GM23338 (cell line): Measurements from ENCODE around the gene LRFN3. TPM values are rescaled to one million over a fixed set of nuclear protein-coding genes. Genes with fewer than 3 reads are reported as not detected.
"Not testable (repeated sequence)": the region's sequence is repeated elsewhere in the genome, so short reads cannot be mapped to it uniquely, and the experiment has no call there.

ENCODE experiments used
- ATAC-seq: fragments of 200-7000 bp; cut with Tn5 transposase; 3 replicates; pipeline ENCODE4 v1.9.1; 2020
- DNase-seq: peaks from one replicate; pipeline ENCODE4 v3.0.0-alpha.2; 2015; ENCODE audit warnings: low spot score
- H2AFZ ChIP-seq: fragments of 200-600 bp; sonication (generic); 2 replicates; pipeline ENCODE4 v1.8.0; 2016; ENCODE audit warnings: antibody characterized with exemption, mild to moderate bottlenecking, moderate library complexity
- H3F3A ChIP-seq: fragments of 200-600 bp; sonication (generic); replicated peaks from 2 replicates; pipeline ENCODE4 v1.8.0; 2017; ENCODE audit warnings: antibody characterized with exemption, mixed run types, low read depth
- H3K27ac ChIP-seq: fragments of 200-600 bp; sonication (generic); 2 replicates; pipeline ENCODE4 v1.6.1; 2016; ENCODE audit warnings: low read depth
- H3K27me3 ChIP-seq: fragments of 200-600 bp; sonication (generic); 2 replicates; pipeline ENCODE4 v1.8.0; 2016; ENCODE audit warnings: mild to moderate bottlenecking, mixed run types, moderate library complexity; ENCODE audit not compliant: insufficient read depth
- H3K36me3 ChIP-seq: fragments of 200-600 bp; sonication (generic); 2 replicates; pipeline ENCODE4 v1.8.0; 2016; ENCODE audit warnings: mild to moderate bottlenecking; ENCODE audit not compliant: insufficient read depth
- H3K4me1 ChIP-seq: fragments of 200-600 bp; sonication (generic); 2 replicates; pipeline ENCODE4 v1.8.0; 2016; ENCODE audit warnings: mild to moderate bottlenecking, moderate library complexity; ENCODE audit not compliant: insufficient read depth
- H3K4me2 ChIP-seq: fragments of 200-600 bp; sonication (generic); 2 replicates; pipeline ENCODE4 v1.7.1; 2017; ENCODE audit warnings: mixed run types
- H3K4me3 ChIP-seq: fragments of 200-600 bp; sonication (generic); 2 replicates; pipeline ENCODE4 v1.6.1; 2016; ENCODE audit warnings: mixed run types
- H3K79me2 ChIP-seq: fragments of 200-600 bp; sonication (generic); replicated peaks from 2 replicates; pipeline ENCODE4 v1.8.0; 2017; ENCODE audit warnings: mild to moderate bottlenecking; ENCODE audit not compliant: insufficient read depth
- H3K9me2 ChIP-seq: fragments of 200-600 bp; sonication (generic); 2 replicates; pipeline ENCODE4 v1.8.0; 2017; ENCODE audit not compliant: insufficient read depth
- H4K20me1 ChIP-seq: fragments of 200-600 bp; sonication (generic); replicated peaks from 2 replicates; pipeline ENCODE4 v1.8.0; 2017; ENCODE audit warnings: mild to moderate bottlenecking; ENCODE audit not compliant: insufficient read depth
- H3K27ac Mint-ChIP-seq: 2 replicates; pipeline ENCODE4 v1.8.0; 2020; ENCODE audit warnings: inconsistent platforms, mild to moderate bottlenecking, moderate library complexity, mixed read lengths
- H3K27me3 Mint-ChIP-seq: 3 replicates; pipeline ENCODE4 v1.8.0; 2022; ENCODE audit warnings: low read depth, mild to moderate bottlenecking, moderate library complexity, mixed read lengths, inconsistent platforms; ENCODE audit not compliant: insufficient read depth, poor library complexity
- H3K36me3 Mint-ChIP-seq: 3 replicates; pipeline ENCODE4 v1.8.0; 2021; ENCODE audit warnings: low read depth, mild to moderate bottlenecking, inconsistent platforms, moderate library complexity, mixed read lengths
- H3K4me1 Mint-ChIP-seq: 3 replicates; pipeline ENCODE4 v1.8.0; 2020; ENCODE audit warnings: mild to moderate bottlenecking, inconsistent platforms, mixed read lengths
- H3K4me3 Mint-ChIP-seq: 3 replicates; pipeline ENCODE4 v1.8.0; 2021; ENCODE audit warnings: moderate library complexity, mild to moderate bottlenecking, inconsistent platforms, mixed read lengths
- H3K9me3 Mint-ChIP-seq: 3 replicates; pipeline ENCODE4 v1.8.0; 2020; ENCODE audit warnings: moderate library complexity, mild to moderate bottlenecking, inconsistent platforms, mixed read lengths
- CREB1 ChIP-seq: fragments of 250-450 bp; sonication (Bioruptor Pico); IDR thresholded peaks from 2 replicates; pipeline ENCODE4 v1.5.0; 2020; ENCODE audit warnings: low read depth, mild to moderate bottlenecking, moderate library complexity
- CTCF ChIP-seq, 2 experiments: fragments of 200-600 bp in 1 of 2; sonication (generic) in 1 of 2; conservative IDR thresholded peaks; 2 replicates each; pipeline versions ENCODE4 v1.5.1 to v1.6.1; 2016 to 2017; ENCODE audit warnings: antibody characterized with exemption in 2 of 2, low read depth in 2 of 2, mild to moderate bottlenecking in 2 of 2, moderate library complexity in 1 of 2
- EZH2phosphoT487 ChIP-seq: fragments of 200-600 bp; sonication (generic); IDR thresholded peaks from one replicate; pipeline ENCODE4 v1.8.1; 2018; ENCODE audit warnings: antibody characterized with exemption; ENCODE audit not compliant: unreplicated experiment
- REST ChIP-seq: IDR thresholded peaks from one replicate; pipeline ENCODE4 v1.6.1; 2018; ENCODE audit warnings: antibody characterized with exemption; ENCODE audit not compliant: unreplicated experiment
- STAT1 ChIP-seq: IDR thresholded peaks from one replicate; pipeline ENCODE4 v1.6.1; 2016; ENCODE audit warnings: antibody characterized with exemption; ENCODE audit not compliant: unreplicated experiment
- ZNF331 ChIP-seq: fragments of 250-450 bp; sonication (Bioruptor Pico); IDR thresholded peaks from 2 replicates; pipeline ENCODE4 v1.5.0; 2020; ENCODE audit warnings: low read depth, mild to moderate bottlenecking, moderate library complexity
- polyA plus RNA-seq: library from polyadenylated mRNA; unstranded; fragments of >200 nt; fragmentation: Nextera tagmentation; extraction: Ambion mirVana; gene quantifications from 2 replicates; pipeline ENCODE4 v1.2.1, GENCODE V29; 2016
- total RNA-seq: library from RNA; depleted of rRNA; stranded (reverse); fragments of >200 nt; shearing (Covaris generic); gene quantifications from 2 replicates; pipeline ENCODE4 v1.2.3, GENCODE V29; 2014

Gene LRFN3
- total and polyA plus RNA-seq, 2 experiments from 2014 or later = 5.8 to 15.1 TPM

GRCh38 chr19:35889370-35890112 lies 46.6 kb upstream of the LRFN3 start (continued):
- TF ChIP-seq EZH2phosphoT487 = no peak
- no peak for TF ChIP-seq STAT1
- TF ChIP-seq ZNF331 (CRISPR knock-in tag) = no peak
- no peak for TF ChIP-seq CREB1 (CRISPR knock-in tag)

- no peak for ATAC-seq
These were observed 46.0 kb upstream of the LRFN3 start for GRCh38 chr19:35890113-35890650.

GRCh38 chr19:35891819-35892218 lies 44.4 kb upstream of the LRFN3 start:
- H3K4me1 ChIP-seq, H3K27ac Mint-ChIP-seq, H3K27me3 Mint-ChIP-seq, H3K9me3 Mint-ChIP-seq, DNase-seq, ATAC-seq, H3F3A ChIP-seq, H2AFZ ChIP-seq, H3K4me3 Mint-ChIP-seq, H3K4me1 Mint-ChIP-seq, H3K9me2 ChIP-seq, H3K79me2 ChIP-seq, H3K27ac ChIP-seq, H3K4me3 ChIP-seq, H3K4me2 ChIP-seq, H3K27me3 ChIP-seq: not testable (repeated sequence)
- peaks cover 12% of the 10 kb centered on the region for H4K20me1 ChIP-seq
- H3K36me3 ChIP-seq = peaks cover 23% of the 10 kb centered on the region
- H3K36me3 Mint-ChIP-seq = peaks cover 67% of the 10 kb centered on the region

More at GRCh38 chr19:35890113-35890650, 46.0 kb upstream of the LRFN3 start:
- Mint-ChIP-seq H3K9me3 (no peaks in the 10 kb centered on the region), H3K4me1 (no peaks in the 10 kb centered on the region), H3K27me3 (peaks cover 13% of the 10 kb centered on the region), H3K36me3 (peaks cover 64% of the 10 kb centered on the region), H3K4me3 (no peak overlapping the region), H3K27ac (no peak overlapping the region)
- H3K36me3 ChIP-seq = peaks cover 16% of the 10 kb centered on the region; the same call in 1 of the 2 replicates
- H4K20me1 ChIP-seq = peaks cover 12% of the 10 kb centered on the region
- no peak overlapping the region for H2AFZ ChIP-seq
- no peak overlapping the region for H3K4me3 ChIP-seq
- H3K4me2 ChIP-seq = no peak overlapping the region
- H3K4me1 ChIP-seq = no peaks in the 10 kb centered on the region
- 0 out of 2 replicates have a peak, but pooled peaks cover 3% of the 10 kb centered on the region for H3F3A ChIP-seq
- DNase-seq = no peak
- no peaks in the 10 kb centered on the region for H3K27me3 ChIP-seq
- H3K27ac ChIP-seq = no peak overlapping the region
- TF ChIP-seq REST = no peak
- TF ChIP-seq EZH2phosphoT487 = no peak
- no peak for TF ChIP-seq CTCF (conservative IDR thresholded peaks at IDR 0.05; ENCODE audit: low read depth in 2 of 2)
- no peaks in the 10 kb centered on the region for H3K79me2 ChIP-seq
- H3K9me2 ChIP-seq = no peaks in the 10 kb centered on the region
